ENCODE results near the gene OR10J5. TPM values are rescaled to one million over a fixed set of nuclear protein-coding genes. Genes with fewer than 3 reads are reported as not detected.
"Not testable (repeated sequence)": the region's sequence is repeated elsewhere in the genome, so short reads cannot be mapped to it uniquely, and the experiment has no call there.

The OR10J5 gene, protein sequence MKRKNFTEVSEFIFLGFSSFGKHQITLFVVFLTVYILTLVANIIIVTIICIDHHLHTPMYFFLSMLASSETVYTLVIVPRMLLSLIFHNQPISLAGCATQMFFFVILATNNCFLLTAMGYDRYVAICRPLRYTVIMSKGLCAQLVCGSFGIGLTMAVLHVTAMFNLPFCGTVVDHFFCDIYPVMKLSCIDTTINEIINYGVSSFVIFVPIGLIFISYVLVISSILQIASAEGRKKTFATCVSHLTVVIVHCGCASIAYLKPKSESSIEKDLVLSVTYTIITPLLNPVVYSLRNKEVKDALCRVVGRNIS
- total RNA-seq (2014; rRNA removed; shearing (Covaris generic)) = not detected in 2 replicates

DNA sequence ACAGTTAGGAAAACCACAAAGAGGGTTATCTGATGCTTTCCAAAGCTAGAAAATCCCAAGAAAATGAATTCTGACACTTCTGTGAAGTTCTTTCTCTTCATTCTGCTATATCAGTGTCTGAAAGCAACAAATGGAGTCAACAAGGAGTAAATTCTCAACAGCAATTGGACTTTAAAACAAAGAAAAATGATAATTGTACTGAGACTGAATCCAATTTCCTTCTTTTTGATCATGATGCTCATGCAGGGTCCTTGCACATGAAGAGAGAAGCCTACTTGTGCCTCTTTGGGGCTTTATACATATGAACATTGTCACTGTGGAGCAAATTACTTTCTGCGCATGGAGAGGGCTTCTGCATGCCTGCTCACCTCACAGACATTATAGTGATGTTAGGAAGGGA, at the start of gene OR10J5:
Gene OR10J5, minus strand, starts transcription at position 101 of the 400 bp plus-strand sequence. Its CDS starts 0 bp downstream, at position 101.
- DNase-seq (ENCODE audit: low read depth) = no peak

DNA sequence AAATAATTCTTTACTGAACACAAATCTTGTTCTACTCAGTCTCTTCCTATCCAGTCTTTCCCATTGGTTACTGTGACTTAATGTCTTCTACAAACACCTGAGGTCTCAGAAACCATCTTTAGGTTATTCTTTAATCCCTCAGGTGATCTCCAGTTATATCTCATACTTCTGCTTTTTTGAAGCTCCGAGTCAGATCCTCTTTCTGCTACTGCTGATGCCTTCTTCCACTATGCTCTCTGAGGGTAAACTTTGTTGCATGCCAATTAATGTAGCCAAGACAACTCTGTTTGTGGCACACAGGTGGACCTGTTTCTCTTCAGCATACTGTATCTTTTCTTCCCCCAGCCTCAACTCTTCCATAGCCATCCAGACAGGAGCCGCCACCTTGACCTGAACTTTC, 48.7 kb upstream of the OR10J5 start:
- no peak for DNase-seq (ENCODE audit: low read depth)

DNA sequence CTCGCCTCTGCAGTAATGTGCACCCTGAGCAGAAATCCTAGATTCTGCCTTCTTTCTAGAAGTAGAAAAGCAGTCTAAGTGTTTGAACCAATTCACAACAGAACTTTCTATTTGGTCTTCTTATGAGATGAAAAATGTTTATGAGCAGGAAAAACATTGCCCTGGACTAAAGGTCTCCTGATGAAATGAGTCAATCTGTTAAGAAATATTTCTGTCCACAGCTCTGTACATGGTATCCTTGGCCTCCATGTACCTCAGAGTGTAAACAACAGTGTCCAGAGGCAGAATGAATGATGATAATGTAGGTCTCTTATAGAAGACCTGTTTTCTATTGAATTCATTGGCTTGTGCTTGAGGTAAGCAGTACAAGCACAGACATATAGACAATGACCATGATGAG, 45.6 kb upstream of the OR10J5 start:
- DNase-seq (ENCODE audit: low read depth) = no peak

DNA sequence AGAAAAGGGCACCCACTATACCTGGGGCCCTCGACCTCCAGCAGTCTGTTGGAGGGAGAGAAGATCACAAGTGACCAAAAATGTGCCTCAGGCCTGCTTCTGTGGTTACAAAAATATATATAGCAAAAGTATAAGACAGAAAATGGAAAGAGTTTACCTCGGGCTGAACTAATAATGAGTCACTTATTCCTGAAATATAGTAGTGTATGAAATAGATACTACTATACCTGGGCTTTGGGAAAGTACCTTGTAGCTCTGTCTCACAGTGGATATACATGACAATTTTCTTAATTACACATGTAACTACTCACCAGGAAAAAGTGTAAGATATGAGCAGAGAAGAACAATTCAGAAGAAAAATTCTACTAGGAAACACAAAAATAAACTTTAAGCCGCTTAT, 44.5 kb upstream of the OR10J5 start:
- no peak for DNase-seq (ENCODE audit: low read depth)

DNA sequence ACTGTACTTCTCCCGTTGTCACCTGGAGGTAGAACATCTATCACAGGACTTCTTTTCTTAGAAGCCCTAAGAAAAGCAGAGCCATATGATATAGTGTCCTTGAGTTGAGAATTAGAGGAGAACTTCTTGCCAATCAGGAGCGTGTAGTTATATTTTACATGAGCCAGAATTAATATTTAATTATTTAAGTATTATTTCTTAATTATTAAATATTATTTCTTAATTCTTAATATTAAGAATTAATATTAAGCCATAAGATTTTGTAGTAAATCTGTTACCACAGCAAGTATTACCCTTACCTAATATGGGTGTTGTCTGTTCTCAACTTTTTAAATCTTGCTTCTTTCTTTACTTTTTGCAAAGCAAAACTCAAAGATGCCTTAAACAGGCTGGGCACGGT, 41.6 kb upstream of the OR10J5 start:
- no peak for DNase-seq (ENCODE audit: low read depth)

DNA sequence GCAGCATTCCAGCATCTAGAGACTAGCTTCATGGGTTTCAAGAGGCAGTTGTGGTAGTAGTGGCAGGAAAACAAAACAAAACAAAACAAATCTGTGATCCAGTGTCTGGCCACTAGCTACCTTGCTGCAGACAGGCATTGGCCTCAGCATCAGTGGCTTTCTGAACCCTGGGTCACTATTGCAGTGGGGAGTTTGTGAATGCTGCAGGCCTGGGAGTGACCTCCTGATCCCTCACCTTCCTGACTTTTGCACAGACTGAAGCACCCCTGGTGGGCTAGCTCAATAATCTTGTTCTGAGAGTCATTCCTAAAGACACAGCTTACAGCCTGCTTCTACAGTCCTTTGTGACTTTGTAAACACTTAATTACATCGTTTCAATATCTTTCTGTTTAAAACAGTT, 26.9 kb upstream of the OR10J5 start:
- DNase-seq (ENCODE audit: low read depth) = no peak

DNA sequence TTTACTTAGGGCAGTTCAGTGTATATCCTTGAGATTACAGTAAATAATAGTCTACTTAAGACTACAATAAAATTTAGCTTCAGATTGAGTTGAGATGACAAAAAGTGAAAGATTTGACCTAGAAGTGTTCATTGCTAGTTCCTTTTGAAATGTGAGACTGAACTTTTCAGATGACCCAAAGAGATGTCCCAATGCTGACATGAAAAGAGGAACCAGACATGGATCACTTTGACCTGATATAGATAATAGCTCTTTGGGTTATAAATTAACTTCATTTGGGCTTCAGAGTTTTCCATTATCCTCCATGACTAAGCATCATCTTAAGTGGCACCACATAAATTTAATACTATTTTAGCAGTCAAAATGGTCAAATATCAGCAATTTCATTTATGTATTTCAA, 25.7 kb upstream of the OR10J5 start:
- no peak for DNase-seq (ENCODE audit: low read depth)

DNA sequence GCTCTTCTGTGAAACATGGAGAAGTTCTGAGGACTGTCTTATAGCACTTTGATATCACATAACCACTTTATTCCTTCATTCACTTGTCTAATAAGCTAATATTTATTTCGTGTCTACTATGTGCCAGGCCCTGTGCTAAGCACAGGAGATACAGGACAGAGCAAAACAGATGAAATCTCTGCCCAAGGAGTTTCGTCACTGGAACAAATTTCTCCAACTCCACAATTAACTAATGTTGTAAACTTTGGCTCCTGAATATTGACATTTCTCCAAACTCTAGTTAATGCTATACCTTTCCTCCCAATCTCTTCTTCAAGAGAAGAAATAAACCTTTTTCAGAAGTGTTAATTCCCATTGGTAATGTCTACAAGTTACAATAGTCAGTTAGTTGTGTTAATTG, 24.8 kb upstream of the OR10J5 start:
- DNase-seq (ENCODE audit: low read depth) = no peak

DNA sequence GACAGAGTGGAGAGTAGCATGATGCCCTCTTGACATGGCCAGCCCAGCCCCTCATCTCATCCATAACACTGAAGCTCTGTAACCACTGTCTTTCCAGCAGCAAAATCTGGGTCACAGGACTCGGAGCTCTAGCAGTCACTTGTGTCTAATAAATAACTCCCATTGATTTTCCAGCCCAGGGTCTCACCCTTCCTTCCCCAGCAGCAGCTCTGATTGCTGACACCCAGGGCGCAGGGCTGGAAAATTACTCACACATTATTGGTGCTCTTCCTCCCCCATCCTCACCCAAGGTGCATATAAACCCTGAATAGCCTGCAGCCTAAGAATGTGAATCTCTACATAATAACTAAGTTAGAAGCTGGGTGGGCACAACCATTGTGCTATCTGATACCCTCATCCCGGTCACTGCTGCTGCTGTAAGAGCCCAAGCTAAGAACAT, 21.1 kb upstream of the OR10J5 start:
- no peak for DNase-seq (ENCODE audit: low read depth)

DNA sequence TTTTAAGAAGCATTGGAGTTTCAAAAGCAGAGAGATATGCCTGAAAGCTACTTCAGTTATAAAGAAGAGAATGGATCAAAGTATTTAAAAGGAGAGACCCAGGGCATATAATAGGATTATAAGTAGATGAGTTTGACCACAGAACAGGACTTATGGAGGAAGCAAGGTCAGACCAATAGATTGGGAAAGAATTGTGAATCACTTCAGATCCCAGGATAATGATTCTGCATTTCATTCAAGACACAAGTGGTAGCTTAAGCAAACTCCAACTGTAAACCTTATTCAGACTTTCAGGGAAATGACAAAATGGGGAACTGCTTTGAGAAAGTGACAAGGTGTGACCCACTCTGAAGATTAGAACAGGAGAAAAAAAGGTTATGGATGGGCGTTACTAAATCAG, 18.9 kb upstream of the OR10J5 start:
- DNase-seq (ENCODE audit: low read depth) = no peak

DNA sequence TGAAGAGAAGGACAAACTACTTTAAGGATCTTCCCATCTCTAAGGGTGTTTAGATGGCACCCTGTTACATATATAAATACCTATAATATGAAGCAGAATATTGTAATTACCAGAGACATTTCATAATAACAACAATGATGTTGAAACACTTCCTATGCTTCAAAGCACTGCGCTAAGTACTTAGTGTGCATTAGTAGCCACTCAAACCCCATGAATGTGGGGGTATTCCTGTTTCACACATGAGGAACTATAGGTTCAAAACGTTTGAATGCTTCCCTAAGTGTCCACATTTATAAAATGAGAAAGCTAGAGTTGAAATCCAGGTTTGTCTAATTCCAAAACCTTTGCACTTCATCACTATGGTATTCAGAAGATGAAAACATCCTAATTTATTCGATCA, 18.5 kb upstream of the OR10J5 start:
- DNase-seq (ENCODE audit: low read depth) = no peak

DNA sequence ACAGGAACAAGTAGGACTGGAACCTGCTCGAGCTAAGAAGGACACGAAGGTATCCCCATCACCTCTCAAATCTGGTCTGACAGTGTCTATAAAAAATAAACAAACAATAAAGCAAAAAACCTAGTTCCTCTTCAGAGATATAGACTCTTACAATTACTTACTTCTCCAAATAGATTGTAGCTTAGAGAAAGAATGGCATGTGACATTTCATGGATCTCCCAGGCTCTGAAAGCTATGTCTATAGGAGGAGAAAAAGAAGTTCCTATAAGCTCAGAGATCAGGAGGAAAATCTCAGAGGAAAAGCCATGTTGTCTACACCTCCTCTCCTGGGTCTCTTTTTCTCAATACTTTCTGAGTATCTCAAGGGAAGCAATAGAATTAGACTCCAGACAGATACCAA, 12.3 kb upstream of the OR10J5 start:
- DNase-seq (ENCODE audit: low read depth) = no peak

DNA sequence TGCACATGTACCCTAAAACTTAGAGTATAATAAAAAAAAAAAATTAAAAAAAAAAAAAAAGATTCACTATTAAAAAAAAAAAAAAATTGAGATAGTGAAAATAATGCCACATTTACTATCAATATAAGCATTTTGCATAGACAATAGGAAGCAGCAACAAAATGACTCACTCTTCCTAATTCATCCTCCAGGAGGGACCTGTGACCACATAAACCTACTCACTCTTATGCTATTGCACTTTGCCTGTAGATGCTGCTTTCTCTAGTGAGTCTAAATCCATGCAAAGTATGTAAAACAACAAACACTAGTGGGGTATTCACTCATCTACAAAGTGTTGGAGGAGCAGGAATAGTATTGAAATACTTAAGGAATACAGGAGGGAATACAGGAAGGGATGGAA, 2.9 kb downstream of the OR10J5 start:
- peak; percentile 4 for DNase-seq (ENCODE audit: low read depth)

DNA sequence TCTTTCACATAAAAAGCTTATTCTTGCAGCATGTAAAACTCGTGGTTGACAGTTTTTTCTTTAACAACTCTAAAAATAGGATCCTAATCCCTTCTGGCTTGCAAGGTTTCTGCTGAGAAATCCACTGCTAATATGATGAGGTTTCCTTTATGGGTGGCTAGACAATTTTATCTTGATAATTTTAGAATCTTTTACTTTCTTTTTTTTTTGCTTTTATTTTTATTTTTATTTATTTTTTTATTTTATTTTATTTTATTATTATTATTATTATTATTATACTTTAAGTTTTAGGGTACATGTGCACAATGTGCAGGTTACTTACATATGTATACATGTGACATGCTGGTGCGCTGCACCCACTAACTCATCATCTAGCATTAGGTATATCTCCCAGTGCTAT, 11.0 kb downstream of the OR10J5 start:
- DNase-seq (ENCODE audit: low read depth) = not testable (repeated sequence)

DNA sequence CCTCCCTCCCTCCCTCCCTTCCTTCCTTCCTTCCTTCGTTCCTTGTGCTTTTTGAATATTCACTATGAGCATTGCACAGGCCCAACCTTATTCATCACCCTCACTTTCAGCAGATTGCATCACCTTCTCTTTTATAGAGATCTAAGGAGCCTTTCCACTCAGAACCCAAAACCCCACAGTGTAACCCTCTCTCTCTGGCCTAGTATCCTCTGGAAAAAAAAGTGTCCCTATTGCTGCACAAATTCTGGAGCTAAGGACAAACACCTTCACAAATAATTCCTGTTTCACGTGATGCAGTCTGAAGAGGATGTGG, 25.6 kb downstream of the OR10J5 start:
- no peak for DNase-seq (ENCODE audit: low read depth)

DNA sequence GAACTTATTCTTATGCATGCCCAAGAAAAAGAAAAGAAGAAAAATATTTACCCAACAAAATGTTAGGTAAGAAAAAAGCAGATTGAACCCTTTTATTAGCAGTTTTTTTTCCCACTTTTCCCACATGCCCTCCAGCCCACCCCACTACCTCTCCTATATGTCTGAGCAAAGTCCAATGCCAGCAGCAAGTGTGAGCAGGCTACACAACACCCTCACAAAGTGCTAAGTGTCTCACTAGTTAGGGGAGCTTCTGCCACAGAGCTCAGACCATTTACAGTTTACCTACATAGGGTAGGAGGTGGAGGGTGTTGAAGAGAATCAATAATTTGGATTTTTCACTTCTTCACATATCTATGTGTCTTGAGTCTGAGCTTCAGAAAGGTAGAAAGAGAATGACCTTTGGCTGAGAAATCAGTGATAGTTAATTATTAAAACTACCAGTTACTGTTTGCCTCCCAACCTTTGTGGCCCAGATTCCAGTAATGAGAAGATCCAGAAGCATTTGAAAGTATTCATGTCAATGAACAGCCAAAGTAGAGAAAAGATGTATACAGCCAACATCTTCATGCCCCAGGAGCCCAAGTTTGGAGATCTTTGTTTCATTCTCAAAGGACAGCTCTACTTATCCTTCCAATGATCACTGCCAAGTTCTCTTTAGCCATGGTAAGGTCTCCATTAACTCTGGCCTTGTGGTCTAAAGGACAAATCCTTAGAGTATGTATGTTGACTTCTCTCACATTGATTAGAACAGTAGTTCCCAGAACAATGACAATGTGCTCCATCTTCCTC, 26.2 kb downstream of the OR10J5 start:
- no peak for DNase-seq (ENCODE audit: low read depth)

DNA sequence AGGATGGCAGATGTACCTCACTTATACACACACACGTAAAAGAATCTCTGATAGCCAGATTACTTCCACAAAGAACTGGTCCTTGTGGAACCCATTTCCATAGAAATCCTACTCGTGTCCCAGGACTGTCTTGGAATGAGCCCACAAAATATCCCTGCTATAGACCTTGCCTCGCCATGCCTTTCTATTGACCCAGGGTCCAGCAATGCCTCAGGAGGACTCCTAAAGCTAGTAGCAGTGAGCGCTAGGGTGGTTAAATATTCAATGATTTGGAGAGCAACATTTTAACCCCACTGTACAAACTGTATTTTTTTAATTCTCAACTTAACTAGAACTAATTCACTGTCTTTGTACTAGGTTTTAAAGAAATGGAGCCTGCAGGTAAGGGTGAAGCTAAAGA, 26.9 kb downstream of the OR10J5 start:
- no peak for DNase-seq (ENCODE audit: low read depth)

DNA sequence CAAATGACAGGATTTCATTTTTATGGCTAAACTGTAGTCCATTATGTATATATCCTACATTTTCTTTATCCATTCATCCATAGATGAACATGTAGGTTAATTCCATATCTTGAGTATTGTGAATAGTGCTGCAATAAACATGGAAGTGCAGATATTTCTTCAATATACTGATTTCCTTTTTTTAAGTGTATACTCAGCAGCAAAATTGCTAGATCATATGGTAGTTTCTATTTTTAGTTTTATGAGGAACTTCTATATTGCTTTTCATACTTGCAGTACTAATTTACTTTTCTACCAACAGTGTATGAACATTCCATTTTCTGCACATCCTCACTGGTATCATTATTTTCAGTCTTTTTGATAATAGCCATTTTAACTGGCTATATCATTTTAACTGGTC, 30.1 kb downstream of the OR10J5 start:
- no peak for DNase-seq (ENCODE audit: low read depth)

DNA sequence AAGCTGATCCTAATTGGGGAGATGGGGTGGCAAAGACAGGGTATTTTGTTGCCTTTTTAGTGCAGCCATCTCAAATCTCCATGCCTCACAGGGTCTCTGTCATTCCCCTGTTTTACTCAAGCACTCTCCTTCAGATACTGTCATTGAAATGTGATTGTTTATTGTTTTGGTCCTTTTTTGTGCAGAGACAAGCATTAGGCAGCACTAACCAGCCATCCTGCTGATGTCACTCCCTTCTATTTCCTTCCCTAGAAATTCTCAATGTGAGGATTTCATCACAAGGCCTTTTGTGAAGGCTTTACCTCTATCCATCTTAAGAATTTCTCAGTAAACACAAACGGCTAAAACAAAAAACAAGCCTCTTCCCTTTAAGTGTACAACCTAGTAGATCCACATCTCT, 34.7 kb downstream of the OR10J5 start:
- DNase-seq (ENCODE audit: low read depth) = no peak

DNA sequence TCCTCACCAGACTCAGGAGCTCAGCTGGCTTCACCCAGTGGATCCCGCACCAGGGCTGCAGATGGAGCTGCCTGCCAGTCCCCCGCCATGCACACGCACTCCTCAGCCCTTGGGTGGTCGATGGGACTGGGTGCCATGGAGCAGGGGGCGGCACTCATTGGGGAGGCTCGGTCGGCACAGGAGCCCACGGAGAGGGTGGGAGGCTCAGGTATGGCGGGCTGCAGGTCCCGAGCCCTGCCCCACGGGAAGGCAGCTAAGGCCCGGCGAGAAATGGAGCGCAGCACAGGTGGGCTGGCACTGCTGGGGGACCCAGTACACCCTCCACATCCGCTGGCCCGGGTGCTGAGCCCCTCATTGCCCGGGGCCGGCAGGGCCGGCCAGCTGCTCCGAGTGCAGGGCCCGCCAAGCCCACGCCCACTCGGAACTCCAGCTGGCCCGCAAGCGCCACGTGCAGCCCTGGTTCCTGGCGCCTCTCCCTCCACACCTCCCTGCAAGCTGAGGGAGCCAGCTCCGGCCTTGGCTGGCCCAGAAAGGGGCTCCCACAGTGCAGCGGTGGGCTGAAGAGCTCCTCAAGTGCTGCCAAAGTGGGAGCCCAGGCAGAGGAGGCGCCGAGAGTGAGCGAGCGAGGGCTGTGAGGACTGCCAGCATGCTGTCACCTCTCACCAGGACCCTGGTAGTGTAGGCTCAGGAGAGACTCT, 41.1 kb downstream of the OR10J5 start:
- not testable (repeated sequence) for DNase-seq (ENCODE audit: low read depth)

DNA sequence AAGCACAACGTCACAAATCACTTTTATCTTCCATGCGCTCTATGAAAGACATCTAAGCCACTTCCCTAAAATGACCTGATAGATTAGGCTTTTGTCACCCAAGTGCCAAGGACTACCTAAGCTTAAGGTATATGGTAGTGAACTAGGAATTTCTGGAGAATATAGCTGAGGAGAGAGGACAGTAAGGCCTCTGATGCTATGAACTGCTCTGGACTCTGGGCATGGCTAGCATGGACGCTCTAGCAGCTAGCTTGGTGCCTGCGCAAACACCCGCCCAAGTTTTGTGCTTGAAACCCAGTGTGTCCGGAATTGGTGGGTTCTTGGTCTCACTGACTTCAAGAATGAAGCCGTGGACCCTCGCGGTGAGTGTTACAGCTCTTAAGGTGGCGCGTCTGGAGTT, 42.5 kb downstream of the OR10J5 start:
- no peak for DNase-seq (ENCODE audit: low read depth)

DNA sequence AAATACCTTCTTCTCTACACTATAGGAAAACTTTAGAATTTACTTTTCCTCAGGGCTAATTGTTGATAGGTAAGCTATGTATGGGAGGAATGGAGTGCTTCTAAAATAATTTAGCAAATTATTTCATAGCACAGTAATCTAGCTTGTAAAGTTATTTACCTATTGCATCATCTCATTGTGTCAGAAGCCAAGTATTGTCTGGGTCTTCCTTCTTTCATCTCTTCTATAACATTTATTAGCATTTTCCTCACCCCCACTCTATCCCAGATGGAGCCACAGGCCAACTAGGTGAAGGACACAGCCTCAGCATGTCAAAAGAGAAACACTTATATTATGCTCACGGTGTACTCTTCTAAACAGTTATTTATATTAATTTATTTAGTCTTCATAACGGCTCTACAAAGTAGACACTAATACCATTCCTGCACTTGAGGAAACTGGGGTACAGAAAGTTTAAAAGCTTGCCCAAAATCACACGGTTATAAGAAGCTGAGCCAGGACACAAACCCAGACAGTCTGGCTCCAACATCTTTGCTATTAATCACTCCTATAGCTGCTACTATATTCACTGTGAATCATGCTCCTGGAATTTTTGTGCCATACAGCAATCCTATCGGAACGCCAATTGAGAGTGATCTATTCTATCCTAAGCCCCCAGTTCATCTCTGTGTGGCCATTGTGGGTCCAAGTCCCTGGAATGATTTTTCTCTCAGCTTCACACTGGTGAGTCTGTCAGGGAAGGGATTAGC, 43.1 kb downstream of the OR10J5 start:
- DNase-seq (ENCODE audit: low read depth) = peak; percentile 32
